H1 (cell line): Measurements from ENCODE around the gene SPATA19. TPM values are rescaled to one million over a fixed set of nuclear protein-coding genes. Genes with fewer than 3 reads are reported as not detected.

ENCODE experiments used
- CTCF ChIA-PET: fragments of 300-600 bp; sonication (Branson Sonifier 250); formaldehyde crosslinking; loops from one replicate; lab custom pipeline; 2021; ENCODE audit not compliant: partially characterized antibody; lab: Charles Lee
- POLR2A ChIA-PET: fragments of 300-600 bp; sonication (Branson Sonifier 250); formaldehyde crosslinking; loops from one replicate; lab custom pipeline; 2021; ENCODE audit warnings: inconsistent platforms; ENCODE audit not compliant: partially characterized antibody; lab: Charles Lee
- DNase-seq, 2 experiments: peaks; one replicate each; pipeline versions ENCODE4 v3.0.0 to v3.0.0-alpha.2; 2010 to 2022; ENCODE audit warnings: low spot score in 2 of 2, low read depth in 1 of 2, mixed read lengths in 1 of 2
- FAIRE-seq: peaks from 2 replicates; lab custom pipeline; 2011; peaks lifted over from hg19 to GRCh38; lab: Jason Lieb, UNC
- H2AFZ ChIP-seq: 2 replicates; pipeline ENCODE4 v1.8.1; 2012; ENCODE audit warnings: low read length, inconsistent platforms
- H2AK5ac ChIP-seq: 2 replicates; pipeline ENCODE4 v1.6.1; 2013; ENCODE audit warnings: low read depth, low read length
- H2BK120ac ChIP-seq: replicated peaks from 2 replicates; pipeline ENCODE3; 2013; ENCODE audit warnings: low read depth, low read length, inconsistent platforms
- H2BK12ac ChIP-seq: 2 replicates; pipeline ENCODE4 v1.6.1; 2013; ENCODE audit warnings: low read depth, low read length
- H2BK15ac ChIP-seq: 2 replicates; pipeline ENCODE4 v1.6.1; 2013; ENCODE audit warnings: low read length
- H2BK20ac ChIP-seq: 2 replicates; pipeline ENCODE4 v1.6.1; 2013; ENCODE audit warnings: low read length
- H2BK5ac ChIP-seq: 2 replicates; pipeline ENCODE4 v1.6.1; 2013; ENCODE audit warnings: low read depth, low read length
- H3K14ac ChIP-seq: 2 replicates; pipeline ENCODE4 v1.6.1; 2013; ENCODE audit warnings: inconsistent platforms; ENCODE audit not compliant: insufficient read length
- H3K18ac ChIP-seq: 2 replicates; pipeline ENCODE4 v1.6.1; 2013; ENCODE audit warnings: low read length; ENCODE audit errors: extremely low read depth
- H3K23ac ChIP-seq: 2 replicates; pipeline ENCODE4 v1.6.1; 2013; ENCODE audit warnings: inconsistent platforms; ENCODE audit not compliant: insufficient read length
- H3K23me2 ChIP-seq: 2 replicates; pipeline ENCODE4 v1.6.1; 2013; ENCODE audit warnings: low read depth, low read length
- H3K27ac ChIP-seq: 2 replicates; pipeline ENCODE4 v1.6.1; 2011; ENCODE audit warnings: low read depth, low read length, inconsistent platforms
- H3K27me3 ChIP-seq, 4 experiments: replicated peaks in 1 of 4; 1 replicate in 1 of 4; 2 replicates in 3 of 4; pipeline versions ENCODE4 v1.6.1 to v1.8.1; 2011 to 2013; ENCODE audit warnings: low read length in 3 of 4, mild to moderate bottlenecking in 3 of 4, inconsistent platforms in 2 of 4, mixed read lengths in 2 of 4, moderate library complexity in 1 of 4; ENCODE audit not compliant: control insufficient read depth in 3 of 4, insufficient read depth in 3 of 4; ENCODE audit errors: extremely low read depth in 1 of 4
- H3K36me3 ChIP-seq, 4 experiments: 2 replicates each; pipeline versions ENCODE4 v1.6.1 to v1.8.1; 2011 to 2013; ENCODE audit warnings: mild to moderate bottlenecking in 4 of 4, low read length in 3 of 4, moderate library complexity in 2 of 4, control low read depth in 1 of 4, inconsistent platforms in 1 of 4; ENCODE audit not compliant: insufficient read depth in 4 of 4, control insufficient read depth in 2 of 4
- H3K4ac ChIP-seq: replicated peaks from 2 replicates; pipeline ENCODE3; 2013; ENCODE audit warnings: low read length, low read depth, mixed read lengths, inconsistent platforms; ENCODE audit not compliant: insufficient read length
- H3K4me1 ChIP-seq, 4 experiments: replicated peaks in 1 of 4; 1 replicate in 1 of 4; 2 replicates in 3 of 4; pipeline versions ENCODE4 v1.6.1 to v1.8.1; 2011 to 2013; ENCODE audit warnings: low read length in 3 of 4, inconsistent platforms in 2 of 4, mixed read lengths in 1 of 4; ENCODE audit not compliant: insufficient read depth in 4 of 4, control insufficient read depth in 3 of 4
- H3K4me2 ChIP-seq, 2 experiments: 2 replicates each; pipeline versions ENCODE4 v1.6.1 to v1.8.1; 2011 to 2013; ENCODE audit warnings: low read depth in 2 of 2, low read length in 2 of 2, control low read depth in 1 of 2, inconsistent platforms in 1 of 2, mild to moderate bottlenecking in 1 of 2; ENCODE audit not compliant: insufficient read depth in 1 of 2
- H3K4me3 ChIP-seq, 4 experiments: fragments of 200-600, 300-600 bp in 1 of 4; sonication (generic), shearing (Covaris generic), sonication (Bioruptor Twin) in 1 of 4; 2 replicates each; pipeline versions ENCODE4 v1.5.1 to v1.8.1; 2011 to 2016; ENCODE audit warnings: low read length in 4 of 4, low read depth in 3 of 4, control low read depth in 2 of 4, inconsistent platforms in 2 of 4, mild to moderate bottlenecking in 2 of 4, mixed read lengths in 1 of 4, moderate library complexity in 1 of 4; ENCODE audit not compliant: insufficient read depth in 2 of 4; ENCODE audit errors: extremely low read depth in 1 of 4
- H3K56ac ChIP-seq: replicated peaks from 2 replicates; pipeline ENCODE3; 2013; ENCODE audit warnings: low read depth, mild to moderate bottlenecking, mixed read lengths, low read length, inconsistent platforms; ENCODE audit not compliant: insufficient read length
- H3K79me1 ChIP-seq: 2 replicates; pipeline ENCODE4 v1.6.1; 2013; ENCODE audit warnings: low read depth, low read length, control low read depth
- H3K79me2 ChIP-seq, 2 experiments: 2 replicates each; pipeline versions ENCODE4 v1.6.1 to v1.8.1; 2012 to 2013; ENCODE audit warnings: low read length in 2 of 2, mild to moderate bottlenecking in 2 of 2, inconsistent platforms in 1 of 2; ENCODE audit not compliant: insufficient read depth in 2 of 2, control insufficient read depth in 1 of 2
- H3K9ac ChIP-seq, 4 experiments: replicated peaks in 1 of 4; 1 replicate in 1 of 4; 2 replicates in 3 of 4; pipeline versions ENCODE4 v1.6.1 to v1.8.1; 2011 to 2013; ENCODE audit warnings: low read depth in 3 of 4, low read length in 3 of 4, control low read depth in 2 of 4, mild to moderate bottlenecking in 2 of 4, moderate library complexity in 2 of 4, inconsistent platforms in 1 of 4; ENCODE audit errors: extremely low read depth in 1 of 4
- H3K9me3 ChIP-seq, 2 experiments: 2 replicates each; pipeline versions ENCODE4 v1.6.1 to v1.8.1; 2012 to 2013; ENCODE audit warnings: mild to moderate bottlenecking in 2 of 2, moderate library complexity in 2 of 2, control low read depth in 1 of 2, inconsistent platforms in 1 of 2, low read depth in 1 of 2, low read length in 1 of 2, mixed read lengths in 1 of 2; ENCODE audit not compliant: insufficient read depth in 2 of 2
- H4K20me1 ChIP-seq, 2 experiments: replicated peaks in 1 of 2; 2 replicates each; pipeline versions ENCODE3 to v1.8.1; 2011 to 2013; ENCODE audit warnings: inconsistent platforms in 2 of 2, low read length in 2 of 2, mild to moderate bottlenecking in 1 of 2; ENCODE audit not compliant: insufficient read depth in 2 of 2, control insufficient read depth in 1 of 2
- H4K5ac ChIP-seq: 2 replicates; pipeline ENCODE4 v1.6.1; 2013; ENCODE audit warnings: low read length, low read depth, mixed read lengths, inconsistent platforms; ENCODE audit not compliant: insufficient read length
- H4K8ac ChIP-seq: 2 replicates; pipeline ENCODE4 v1.8.0; 2013; ENCODE audit warnings: mild to moderate bottlenecking, moderate library complexity, low read length, inconsistent platforms; ENCODE audit not compliant: insufficient read depth; ENCODE audit errors: extremely low read depth
- H4K91ac ChIP-seq: replicated peaks from 2 replicates; pipeline ENCODE3; 2013; ENCODE audit warnings: low read length, mixed read lengths, inconsistent platforms; ENCODE audit not compliant: insufficient read length
- BRCA1 ChIP-seq: IDR thresholded peaks from 2 replicates; pipeline ENCODE4 v1.6.1; 2012; ENCODE audit warnings: low read depth, low read length, improper control_type of control experiment
- CTCF ChIP-seq, 3 experiments: IDR thresholded peaks; 1 replicate in 2 of 3; 2 replicates in 1 of 3; pipeline versions ENCODE4 v1.5.1 to v1.6.1; 2011; ENCODE audit warnings: low read length in 3 of 3, mild to moderate bottlenecking in 3 of 3, inconsistent platforms in 2 of 3, low read depth in 1 of 3, moderate library complexity in 1 of 3; ENCODE audit not compliant: insufficient read depth in 1 of 3; ENCODE audit errors: control extremely low read depth in 1 of 3
- HDAC6 ChIP-seq: IDR thresholded peaks from one replicate; pipeline ENCODE4 v1.7.1; 2012; ENCODE audit warnings: low read depth, mild to moderate bottlenecking, inconsistent platforms, low read length, moderate library complexity
- KDM5A ChIP-seq: fragments of 200-600 bp; IDR thresholded peaks from 2 replicates; pipeline ENCODE4 v1.7.1; 2012; ENCODE audit warnings: mild to moderate bottlenecking, low read length, inconsistent platforms, mixed read lengths
- NANOG ChIP-seq: IDR thresholded peaks from 2 replicates; pipeline ENCODE4 v1.6.1; 2011; ENCODE audit warnings: low read length, low read depth, mild to moderate bottlenecking, inconsistent platforms; ENCODE audit not compliant: insufficient read depth, poor library complexity, severe bottlenecking
- POLR2AphosphoS5 ChIP-seq: IDR thresholded peaks from 2 replicates; pipeline ENCODE4 v1.6.1; 2011; ENCODE audit warnings: low read depth, low read length
- RAD21 ChIP-seq, 2 experiments: IDR thresholded peaks in 1 of 2; conservative IDR thresholded peaks in 1 of 2; 2 replicates each; pipeline ENCODE4 v1.6.1; 2011; ENCODE audit warnings: low read depth in 2 of 2, low read length in 2 of 2, improper control_type of control experiment in 1 of 2, inconsistent platforms in 1 of 2, mild to moderate bottlenecking in 1 of 2, moderate library complexity in 1 of 2
- RFX5 ChIP-seq: IDR thresholded peaks from 2 replicates; pipeline ENCODE4 v1.6.1; 2011; ENCODE audit warnings: low read depth, low read length, improper control_type of control experiment, borderline replicate concordance
- WGBS, 2 experiments: shearing (Covaris generic) in 1 of 2; methylation state at CpG; one replicate each; pipeline versions ENCODE4 v1.1.6 to v1.1.7; 2013 to 2015; ENCODE audit warnings: low lambda C conversion rate in 2 of 2, mixed read lengths in 2 of 2, inconsistent platforms in 1 of 2, low coverage in 1 of 2, missing lambda C conversion rate in 1 of 2; ENCODE audit not compliant: insufficient replicate concordance in 2 of 2, insufficient coverage in 1 of 2, insufficient read length in 1 of 2; ENCODE audit errors: extremely low coverage in 1 of 2, missing lambda C conversion rate in 1 of 2; 5-methylcytosine and 5-hydroxymethylcytosine counted together
- polyA plus RNA-seq, 7 experiments: library from polyadenylated mRNA; depleted of rRNA in 3 of 7; stranded (reverse) in 5 of 7; unstranded in 2 of 7; fragments of >200 nt in 5 of 7; fragments of 200-250 nt in 2 of 7; gene quantifications; 1 replicate in 5 of 7; 2 replicates in 1 of 7; 4 replicates in 1 of 7; pipeline versions ENCODE4 v1.2.1 to v1.2.3, GENCODE V29; 2011 to 2013; ENCODE audit warnings: missing spikeins in 2 of 7, mixed read lengths in 2 of 7
- total RNA-seq: library from RNA; stranded (reverse); fragmentation: NEBNext Ultra II Directional; extraction: Animal tissue kit (Norgen Biotek cat#: 25700); gene quantifications from 2 replicates; pipeline ENCODE4 v1.2.1, GENCODE V29; 2021

The SPATA19 gene
- total and polyA plus RNA-seq, 2 of the 8 experiments (the other 6 are each of a cell fraction or from before 2014, with no cell fraction given), result not detected

- no peak overlapping the region; the same call in 1 of the 2 replicates for H4K8ac ChIP-seq
- ChIA-PET POLR2A (interaction anchor here (0.8 kb wide), 1 partner anchor 754 kb away, joined by 3 read pairs; no protein-coding TSS in a partner anchor), CTCF (interaction anchor here (0.7 to 8.4 kb wide), 14 partner anchors 11 to 753 kb away, joined by 3 to 65 read pairs (median 4); no protein-coding TSS in a partner anchor)
- H3K9ac ChIP-seq, result no peak overlapping the region; a peak in 1 of 7 replicates
- no peaks in the 10 kb centered on the region for H3K36me3 ChIP-seq
- H3K9me3 ChIP-seq, result peaks cover 1 to 9% of the 10 kb centered on the region in 2 experiments; a peak in 2 of 4 replicates
- DNase-seq, result peak in 1 of 2 experiments; percentile 40
- no peak for FAIRE-seq
- peak overlapping the region; percentile 83; the same call in 1 of the 2 replicates for H2BK15ac ChIP-seq
- H2AK5ac ChIP-seq, result no peak overlapping the region
- H3K79me2 ChIP-seq, result no peaks in the 10 kb centered on the region
- no peak overlapping the region for H2BK120ac ChIP-seq
- H3K4ac ChIP-seq, result no peak overlapping the region
- H2AFZ ChIP-seq, result no peak overlapping the region
- no peak overlapping the region for H3K4me3 ChIP-seq
- H3K4me2 ChIP-seq, result no peak overlapping the region
- no peaks in the 10 kb centered on the region for H3K27me3 ChIP-seq
- no peak overlapping the region for H3K18ac ChIP-seq
- H3K23ac ChIP-seq, result no peak overlapping the region
- WGBS, 2 experiments, result 91% methylated on average over 35 of the region's 53 CpGs; no CpG with 5 or more reads in 1 of the 2 experiments
- H4K20me1 ChIP-seq, result no peaks in the 10 kb centered on the region
- H3K79me1 ChIP-seq, result no peaks in the 10 kb centered on the region; the same call in 1 of the 2 replicates
- H2BK5ac ChIP-seq, result no peak overlapping the region; the same call in 1 of the 2 replicates
- no peak overlapping the region for H3K14ac ChIP-seq
- peak overlapping the region; percentile 13 for H4K91ac ChIP-seq
- no peak overlapping the region for H3K27ac ChIP-seq
- H2BK20ac ChIP-seq, result no peak overlapping the region
- H4K5ac ChIP-seq, result no peak overlapping the region
- H3K56ac ChIP-seq, result no peak overlapping the region
- H3K4me1 ChIP-seq, result peaks cover 0 to 2% (median 0%) of the 10 kb centered on the region in 4 experiments; a peak in 3 of 7 replicates
- no peaks in the 10 kb centered on the region for H3K23me2 ChIP-seq
- H2BK12ac ChIP-seq, result 0 out of 2 replicates have a peak overlapping the region, but pooled peaks have one; percentile 41
- TF ChIP-seq HDAC6, result no peak
- no peak for TF ChIP-seq CTCF (IDR thresholded peaks at IDR 0.05; ENCODE audit: control extremely low read depth in 1 of 3, insufficient read depth in 1 of 3, low read depth in 1 of 3, low read length in 3 of 3)
- TF ChIP-seq KDM5A, result no peak
- no peak for TF ChIP-seq RAD21 (IDR thresholded peaks at IDR 0.05 in 1 of 2, conservative IDR thresholded peaks at IDR 0.05 in 1 of 2; ENCODE audit: low read depth in 2 of 2, low read length in 2 of 2)
- no peak for TF ChIP-seq BRCA1
- TF ChIP-seq NANOG, result no peak
- TF ChIP-seq POLR2AphosphoS5, result no peak
- TF ChIP-seq RFX5, result no peak
Measured at GRCh38 chr11:133832096-133832990, 13.0 kb downstream of the SPATA19 start.
